ENCODE measurements around the gene HTRA2.

Gene HTRA2

DNA sequence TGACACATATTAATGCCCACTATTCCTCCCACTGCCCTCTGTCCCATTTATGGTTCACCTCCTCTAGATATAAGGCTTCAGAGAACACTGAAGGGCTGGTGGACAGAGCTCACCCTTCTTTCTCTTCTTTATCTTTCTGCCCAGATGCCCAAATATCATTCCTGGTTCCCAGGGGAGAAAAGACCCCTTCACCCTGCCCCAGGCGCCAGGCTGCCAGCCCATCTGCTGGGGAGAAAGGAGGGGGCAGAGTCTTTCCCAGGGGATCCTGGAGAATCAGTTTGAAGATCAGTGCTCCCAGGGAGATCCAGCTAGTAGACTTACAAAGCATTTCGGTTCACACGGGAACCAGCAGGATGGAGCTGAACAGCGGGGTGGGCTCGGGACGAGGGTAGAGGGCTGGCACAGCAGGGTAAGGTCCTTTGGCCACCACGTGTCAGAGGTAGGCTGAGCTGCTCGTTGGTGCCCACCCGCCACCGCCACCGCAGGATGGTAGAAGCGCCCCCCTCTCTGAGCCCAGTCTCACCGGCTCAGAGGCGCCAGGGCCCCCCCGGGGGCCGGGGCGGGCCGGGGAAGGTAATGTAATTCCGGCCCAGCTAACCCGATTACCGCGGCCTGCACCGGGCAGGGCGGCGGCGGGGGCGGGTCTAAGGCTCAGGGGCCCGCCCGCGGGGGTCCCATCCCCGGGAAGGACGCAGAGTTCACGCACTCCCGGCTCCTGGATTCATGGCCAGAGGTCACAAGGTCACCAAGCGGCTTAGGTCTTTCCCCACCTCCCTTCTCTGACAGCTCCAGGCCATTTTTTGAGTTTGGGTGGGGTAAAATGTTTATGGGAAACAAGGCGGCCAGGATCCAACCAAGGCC, 16.8 kb upstream of the HTRA2 start:
- TF ChIP-seq, protein P1, sequence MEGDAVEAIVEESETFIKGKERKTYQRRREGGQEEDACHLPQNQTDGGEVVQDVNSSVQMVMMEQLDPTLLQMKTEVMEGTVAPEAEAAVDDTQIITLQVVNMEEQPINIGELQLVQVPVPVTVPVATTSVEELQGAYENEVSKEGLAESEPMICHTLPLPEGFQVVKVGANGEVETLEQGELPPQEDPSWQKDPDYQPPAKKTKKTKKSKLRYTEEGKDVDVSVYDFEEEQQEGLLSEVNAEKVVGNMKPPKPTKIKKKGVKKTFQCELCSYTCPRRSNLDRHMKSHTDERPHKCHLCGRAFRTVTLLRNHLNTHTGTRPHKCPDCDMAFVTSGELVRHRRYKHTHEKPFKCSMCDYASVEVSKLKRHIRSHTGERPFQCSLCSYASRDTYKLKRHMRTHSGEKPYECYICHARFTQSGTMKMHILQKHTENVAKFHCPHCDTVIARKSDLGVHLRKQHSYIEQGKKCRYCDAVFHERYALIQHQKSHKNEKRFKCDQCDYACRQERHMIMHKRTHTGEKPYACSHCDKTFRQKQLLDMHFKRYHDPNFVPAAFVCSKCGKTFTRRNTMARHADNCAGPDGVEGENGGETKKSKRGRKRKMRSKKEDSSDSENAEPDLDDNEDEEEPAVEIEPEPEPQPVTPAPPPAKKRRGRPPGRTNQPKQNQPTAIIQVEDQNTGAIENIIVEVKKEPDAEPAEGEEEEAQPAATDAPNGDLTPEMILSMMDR (IDR thresholded peaks at IDR 0.05; ENCODE audit: low read depth, low read length), result no peak
- H3K4me3 ChIP-seq (ENCODE audit: low read depth, low read length), result no peak overlapping the region
- DNase-seq (ENCODE audit: low read depth, low spot score), result no peak
- in situ Hi-C loops (cut with HindIII; ENCODE audit: low sequenced_read_pairs), result no loop called here

DNA sequence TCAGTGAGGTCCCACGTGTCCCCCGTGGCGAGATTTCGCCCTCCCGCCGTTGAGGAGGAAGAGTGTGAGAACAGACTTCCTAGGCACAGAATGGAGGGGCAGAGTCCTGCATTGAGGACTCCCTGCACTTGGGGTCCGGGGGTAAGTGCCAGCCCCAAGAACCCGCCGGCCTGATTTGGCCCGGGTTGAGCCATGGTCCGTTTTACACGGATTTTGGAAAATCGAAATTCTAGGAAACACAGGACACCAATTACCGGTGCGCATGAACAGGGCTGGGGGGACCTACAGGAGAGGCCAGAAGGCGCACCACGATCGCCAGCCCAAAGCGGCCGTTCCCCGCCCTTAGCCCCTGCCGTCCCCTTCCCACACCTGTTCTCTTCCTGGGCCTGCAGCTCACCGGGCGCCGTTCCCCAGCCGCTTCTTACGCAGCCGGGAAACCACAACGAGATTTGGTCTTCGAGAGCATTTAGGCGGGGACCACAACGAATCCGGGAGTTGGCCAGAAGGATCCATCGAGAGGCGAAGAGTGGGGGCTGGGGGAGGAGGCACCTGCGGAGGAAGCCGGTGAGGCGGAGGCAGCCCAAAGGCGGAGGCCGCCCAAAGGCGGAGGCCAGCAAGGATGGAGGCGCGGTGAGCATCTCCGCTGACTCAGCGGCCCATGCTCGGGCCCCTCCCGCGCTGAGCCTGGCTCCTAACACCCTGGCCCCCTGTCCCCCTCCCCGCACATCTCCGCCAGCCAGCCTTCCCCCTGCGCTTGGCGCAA, 15.9 kb upstream of the HTRA2 start:
- in situ Hi-C loops (cut with HindIII; ENCODE audit: low sequenced_read_pairs), result no loop called here
- TF ChIP-seq, protein P1 (IDR thresholded peaks at IDR 0.05; ENCODE audit: low read depth, low read length), result no peak
- H3K4me3 ChIP-seq (ENCODE audit: low read depth, low read length), result no peak overlapping the region
- DNase-seq (ENCODE audit: low read depth, low spot score), result no peak

DNA sequence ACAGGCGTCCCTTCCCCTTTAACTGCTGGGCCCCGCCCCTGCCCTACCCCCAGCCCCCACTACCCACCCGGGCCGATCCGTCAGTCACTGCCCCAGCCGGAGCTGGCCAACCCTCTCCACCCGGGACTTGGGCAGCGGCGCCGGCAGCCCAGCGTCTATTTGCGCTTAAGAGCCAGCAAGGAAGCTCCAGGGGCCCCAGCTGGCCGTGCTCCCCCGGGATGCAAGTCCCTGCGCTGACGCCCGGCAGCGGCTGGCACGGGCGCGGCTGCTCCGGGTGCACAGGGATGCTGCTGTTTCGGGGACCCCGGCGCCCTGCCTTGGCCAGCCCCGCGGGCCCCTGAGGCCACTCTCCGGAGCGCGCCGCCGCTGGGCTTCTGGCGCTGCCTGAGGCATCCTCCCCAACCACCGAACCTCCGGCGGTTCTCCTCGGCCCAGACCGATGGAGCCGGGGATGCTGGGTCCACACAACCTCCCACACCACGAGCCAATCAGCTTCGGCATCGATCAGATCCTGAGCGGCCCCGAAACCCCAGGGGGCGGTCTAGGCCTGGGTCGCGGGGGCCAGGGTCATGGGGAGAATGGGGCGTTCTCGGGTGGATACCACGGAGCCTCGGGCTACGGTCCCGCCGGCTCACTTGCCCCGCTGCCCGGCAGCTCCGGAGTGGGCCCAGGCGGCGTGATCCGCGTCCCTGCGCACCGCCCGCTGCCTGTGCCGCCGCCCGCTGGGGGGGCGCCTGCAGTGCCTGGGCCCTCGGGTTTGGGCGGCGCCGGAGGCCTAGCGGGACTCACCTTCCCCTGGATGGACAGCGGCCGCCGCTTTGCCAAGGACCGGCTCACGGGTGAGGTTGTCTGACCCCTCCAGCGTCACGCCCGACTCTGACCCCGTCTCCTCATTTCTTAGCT, 15.1 kb upstream of the HTRA2 start, which contains the start of gene TLX2:
TLX2 (plus strand) TSS at position 83 of the 903 bp plus-strand sequence; CDS start at position 440, 357 bp downstream.
- H3K4me3 ChIP-seq (ENCODE audit: low read depth, low read length), result no peak within 1 kb of the TSS
- no peak for DNase-seq (ENCODE audit: low read depth, low spot score)
- in situ Hi-C loops (cut with HindIII; ENCODE audit: low sequenced_read_pairs), result no loop called here
- TF ChIP-seq, protein P1 (IDR thresholded peaks at IDR 0.05; ENCODE audit: low read depth, low read length), result no peak

DNA sequence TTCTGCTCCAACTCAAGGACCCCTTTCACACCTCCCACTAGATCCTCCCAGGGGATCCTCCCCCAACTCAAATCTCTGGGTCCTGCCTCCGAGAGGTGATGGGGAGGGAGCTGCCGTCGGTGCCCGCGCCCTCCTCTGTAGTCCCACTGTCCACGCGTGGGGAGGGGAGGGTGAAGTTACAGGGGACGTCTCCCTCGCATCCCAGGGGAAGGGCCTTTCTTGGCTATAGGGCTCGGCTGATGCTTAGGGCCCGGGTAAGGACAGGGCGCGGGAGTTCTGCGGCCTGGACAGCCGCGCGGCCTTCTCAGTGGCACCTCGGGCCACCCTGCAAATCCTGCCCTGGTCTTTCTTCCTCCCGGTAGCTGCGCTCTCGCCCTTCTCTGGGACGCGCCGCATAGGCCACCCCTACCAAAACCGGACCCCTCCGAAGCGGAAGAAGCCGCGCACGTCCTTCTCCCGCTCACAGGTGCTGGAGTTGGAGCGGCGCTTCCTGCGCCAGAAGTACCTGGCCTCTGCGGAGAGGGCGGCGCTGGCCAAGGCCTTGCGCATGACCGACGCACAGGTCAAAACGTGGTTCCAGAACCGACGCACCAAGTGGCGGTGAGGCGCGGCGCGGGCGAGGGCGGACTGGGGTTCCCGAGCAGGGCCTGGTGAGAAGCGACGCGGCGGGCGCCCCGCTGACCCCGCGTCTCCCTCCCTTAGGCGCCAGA, 14.3 kb upstream of the HTRA2 start:
- H3K4me3 ChIP-seq (ENCODE audit: low read depth, low read length), result no peak overlapping the region
- TF ChIP-seq, protein P1 (IDR thresholded peaks at IDR 0.05; ENCODE audit: low read depth, low read length), result no peak
- in situ Hi-C loops (cut with HindIII; ENCODE audit: low sequenced_read_pairs), result no loop called here
- DNase-seq (ENCODE audit: low read depth, low spot score), result no peak

DNA sequence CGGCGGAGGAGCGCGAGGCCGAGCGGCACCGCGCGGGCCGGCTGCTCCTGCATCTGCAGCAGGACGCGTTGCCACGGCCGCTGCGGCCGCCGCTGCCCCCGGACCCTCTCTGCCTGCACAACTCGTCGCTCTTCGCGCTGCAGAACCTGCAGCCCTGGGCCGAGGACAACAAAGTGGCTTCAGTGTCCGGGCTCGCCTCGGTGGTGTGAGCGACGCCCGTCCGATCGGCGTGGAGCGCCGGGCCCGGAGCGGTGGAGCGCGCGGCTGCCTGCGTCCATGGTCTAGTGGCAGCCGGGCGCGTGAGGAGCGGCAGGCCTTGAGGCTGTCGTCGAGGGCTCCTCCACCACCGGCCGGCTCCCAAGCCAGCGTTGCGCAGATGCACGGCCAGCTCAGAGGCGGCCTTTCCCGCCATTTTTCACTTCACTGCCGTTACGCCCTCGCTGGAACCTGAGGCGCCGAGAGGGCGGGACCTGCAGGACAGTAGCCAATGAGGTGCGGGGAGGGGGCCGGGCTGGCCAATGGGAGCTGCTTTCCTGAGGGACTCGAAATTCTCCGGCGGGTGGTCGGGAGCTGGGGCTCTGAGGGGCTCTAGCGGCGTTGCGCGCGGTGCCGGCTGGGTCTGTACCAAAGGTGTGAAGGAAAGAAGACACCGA, 13.6 kb upstream of the HTRA2 start:
- no peak for DNase-seq (ENCODE audit: low read depth, low spot score)
- no peak overlapping the region for H3K4me3 ChIP-seq (ENCODE audit: low read depth, low read length)
- TF ChIP-seq, protein P1 (IDR thresholded peaks at IDR 0.05; ENCODE audit: low read depth, low read length), result no peak
- in situ Hi-C loops (cut with HindIII; ENCODE audit: low sequenced_read_pairs), result no loop called here

Measured in astrocyte of the spinal cord (primary cell).